Activated CD4-positive, alpha-beta T cell treated with anti-CD3 and anti-CD28 coated beads, Interleukin-2, Interleukin-6, amounts not matched to agents 100 ng/mL and 50 ng/mL, durations not matched to agents 16 hours and 8 hours (primary cell): ENCODE results near the gene ARHGAP4.

ENCODE experiments used
- DNase-seq: peaks from one replicate; pipeline ENCODE4 v3.0.0-alpha.2; 2020

The ARHGAP4 gene

DNA sequence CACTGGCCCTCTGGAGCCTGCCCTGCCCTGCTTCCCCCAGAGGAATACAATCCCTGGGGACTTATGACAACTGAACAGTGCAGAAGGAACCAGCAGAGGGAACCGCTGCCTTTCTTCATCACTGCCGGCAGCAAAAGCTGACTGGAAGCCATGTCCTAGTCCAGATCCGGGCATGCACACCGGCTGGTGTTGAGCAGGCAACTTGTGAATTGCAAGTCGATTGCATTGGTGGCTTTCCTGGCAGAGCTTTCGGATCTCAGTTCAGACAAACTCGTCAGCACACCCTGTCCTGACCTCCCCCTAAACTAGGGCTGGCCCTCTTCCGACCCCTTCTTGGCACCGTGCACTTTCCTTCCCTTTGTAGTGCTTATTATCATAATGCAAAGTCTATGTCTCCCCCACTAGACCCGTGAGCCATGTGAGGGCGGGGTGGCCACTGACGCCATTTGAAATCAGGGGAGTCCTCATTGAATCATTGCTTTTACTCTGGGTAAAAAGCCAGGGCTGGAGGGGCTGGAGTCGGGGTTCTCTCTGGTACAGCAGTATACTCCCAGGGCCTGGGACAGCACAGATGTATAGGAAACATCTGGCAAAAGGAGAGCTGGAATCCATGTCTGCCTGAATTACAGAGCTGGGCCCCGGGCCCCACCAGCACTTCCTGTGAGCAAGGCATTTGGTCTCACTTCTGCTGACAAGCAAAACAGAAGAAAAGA is 1.8 kb downstream of the ARHGAP4 start:
- DNase-seq: peak; percentile 41

DNA sequence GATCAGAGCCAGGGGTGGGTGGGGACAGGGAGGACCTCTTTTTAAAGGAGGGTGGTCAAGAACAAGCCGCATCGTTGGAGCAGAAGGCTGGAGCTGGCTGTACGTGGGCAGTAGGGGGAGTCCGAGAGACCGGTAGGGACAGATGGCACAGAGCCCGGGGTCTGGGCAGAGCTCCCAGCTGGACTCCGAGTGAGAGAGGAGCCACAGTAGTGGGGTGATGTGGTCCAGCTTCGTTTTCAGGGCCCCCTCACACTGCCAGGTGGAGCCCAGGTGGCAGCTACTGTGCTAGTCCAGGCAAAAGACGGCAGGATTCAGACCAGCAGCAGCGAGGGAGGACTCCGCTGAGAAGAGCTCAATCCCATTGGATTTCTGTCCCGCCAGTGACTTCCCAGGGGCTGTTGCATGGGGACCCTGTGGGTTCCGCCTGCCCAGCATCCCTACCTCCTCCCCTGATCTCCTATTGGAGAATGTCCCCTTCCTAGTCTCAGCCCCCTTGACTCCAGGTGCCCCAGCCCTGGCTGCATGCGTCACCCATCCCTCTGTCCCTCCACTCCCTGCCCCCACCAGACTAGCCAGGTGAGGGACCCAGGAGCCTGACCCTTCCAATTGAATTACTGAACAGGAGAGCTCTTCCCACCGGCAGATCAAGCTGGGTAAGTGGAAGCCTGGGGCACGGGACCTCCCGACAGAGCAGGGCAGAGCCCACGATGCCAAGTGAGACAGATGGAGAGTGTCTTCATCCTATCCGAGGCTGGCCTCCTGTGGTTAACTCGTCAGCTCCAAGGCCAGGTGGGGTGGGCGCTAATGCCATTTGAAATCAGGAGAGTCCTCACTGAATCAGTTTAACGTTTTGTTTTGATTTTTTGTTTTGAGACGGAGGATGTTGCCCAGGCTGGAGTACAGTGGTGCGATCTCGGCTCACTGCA is 2.9 kb downstream of the ARHGAP4 start:
- peak; percentile 45 for DNase-seq

DNA sequence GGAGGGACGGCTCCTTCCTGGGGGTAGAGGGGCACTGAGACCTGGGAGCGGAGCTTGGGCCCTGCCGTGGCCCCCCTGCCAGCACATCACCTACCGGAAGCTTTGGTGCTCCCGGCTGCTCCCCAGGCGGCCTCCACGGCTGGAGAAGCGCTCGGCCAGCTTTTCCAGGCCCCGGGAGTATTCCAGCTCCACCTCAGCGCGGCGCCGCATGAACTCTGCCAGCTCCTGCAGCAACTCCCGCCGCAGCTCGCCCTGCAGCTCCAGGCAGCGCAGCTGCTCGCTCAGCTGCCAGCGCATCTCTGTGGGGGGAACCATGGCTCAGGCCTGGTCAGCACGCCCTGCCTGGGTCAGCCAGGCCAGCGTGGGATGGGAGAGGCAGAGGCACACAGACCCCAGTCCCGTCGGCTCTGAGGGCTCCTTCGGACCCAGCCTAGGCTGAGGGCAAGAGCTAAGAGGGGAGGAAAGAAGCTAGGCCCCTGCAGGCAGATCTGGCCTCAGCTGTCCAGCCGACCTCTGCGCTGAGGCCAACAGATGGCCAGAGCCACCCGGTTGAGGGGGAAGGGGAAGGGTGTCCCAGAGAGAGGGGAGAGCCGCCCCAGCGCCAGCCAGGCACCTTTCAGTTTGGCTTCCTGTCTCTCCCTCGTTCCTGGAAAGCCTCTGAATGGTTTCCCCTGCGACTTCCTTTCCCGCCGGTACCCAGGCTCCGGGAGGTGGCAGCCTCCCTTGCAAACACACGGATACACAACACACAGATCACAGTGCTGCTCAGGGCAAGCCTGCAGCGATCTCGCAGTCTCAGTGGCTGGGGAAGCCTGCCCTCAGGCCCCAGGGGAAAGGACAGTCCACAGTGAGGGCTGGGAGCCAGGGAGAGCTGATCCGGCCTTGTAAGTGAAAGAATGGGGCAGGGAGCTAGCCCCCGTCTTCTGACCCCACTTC is 4.3 kb downstream of the ARHGAP4 start:
- DNase-seq: peak; percentile 49

DNA sequence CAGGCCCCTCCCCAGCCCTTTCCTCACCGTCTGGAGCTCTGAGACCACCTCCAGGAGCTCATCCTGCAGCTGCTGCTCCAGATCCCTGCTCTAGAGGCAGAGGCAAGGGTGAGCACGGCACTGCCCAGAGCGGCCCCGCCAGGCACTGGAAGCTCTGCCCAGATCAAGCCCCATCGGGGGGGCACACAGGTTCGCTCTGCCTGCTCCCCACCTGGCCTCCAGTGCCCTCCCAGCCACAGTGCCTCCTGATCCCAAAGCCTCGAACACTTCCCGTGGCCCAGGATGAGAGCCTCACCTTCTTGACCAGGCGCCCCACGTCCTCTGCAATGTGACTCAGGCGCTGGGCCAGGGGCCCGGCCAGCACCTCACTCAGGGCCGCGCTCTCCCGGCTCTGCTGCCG is 5.0 kb downstream of the ARHGAP4 start:
- no peak for DNase-seq

DNA sequence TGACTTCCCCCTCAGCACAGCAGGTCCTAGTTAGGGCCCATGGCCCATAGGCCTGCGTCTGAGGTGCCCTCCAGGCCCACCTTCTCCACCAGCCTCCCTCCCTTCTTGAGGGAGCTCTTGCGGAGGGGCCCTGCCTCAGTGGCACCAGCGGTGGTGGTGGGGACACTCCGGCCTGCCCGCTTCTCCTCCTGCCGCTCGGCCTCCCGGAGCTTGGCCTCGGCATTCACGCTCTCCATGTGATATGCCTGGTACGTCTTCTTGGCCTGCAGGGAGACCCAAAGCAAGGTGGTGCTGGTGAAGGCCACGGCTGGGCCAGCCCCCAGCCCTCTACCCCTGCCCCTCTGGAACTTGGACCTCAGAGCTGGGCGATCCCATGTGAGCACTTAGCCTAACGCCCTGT is 5.5 kb downstream of the ARHGAP4 start:
- DNase-seq: no peak

DNA sequence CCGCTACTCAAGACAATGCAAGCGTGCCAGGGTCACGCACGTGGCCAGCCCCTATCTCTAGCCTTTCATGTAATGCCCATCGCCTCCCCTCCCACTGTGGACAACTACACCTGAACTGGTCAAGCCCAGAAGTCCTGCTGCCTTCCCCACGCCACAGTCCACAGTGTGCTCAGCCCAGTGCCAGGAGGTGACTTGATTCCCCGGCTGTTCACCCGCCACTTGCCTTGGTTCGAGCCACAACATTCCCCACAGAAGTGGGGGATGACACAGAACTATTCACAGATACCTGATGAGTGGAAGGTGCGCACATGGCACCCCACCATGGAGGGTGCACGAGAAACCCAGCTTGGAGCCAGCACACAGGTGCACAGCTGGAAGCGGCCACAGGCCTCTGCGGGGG is 6.8 kb downstream of the ARHGAP4 start:
- DNase-seq: no peak

DNA sequence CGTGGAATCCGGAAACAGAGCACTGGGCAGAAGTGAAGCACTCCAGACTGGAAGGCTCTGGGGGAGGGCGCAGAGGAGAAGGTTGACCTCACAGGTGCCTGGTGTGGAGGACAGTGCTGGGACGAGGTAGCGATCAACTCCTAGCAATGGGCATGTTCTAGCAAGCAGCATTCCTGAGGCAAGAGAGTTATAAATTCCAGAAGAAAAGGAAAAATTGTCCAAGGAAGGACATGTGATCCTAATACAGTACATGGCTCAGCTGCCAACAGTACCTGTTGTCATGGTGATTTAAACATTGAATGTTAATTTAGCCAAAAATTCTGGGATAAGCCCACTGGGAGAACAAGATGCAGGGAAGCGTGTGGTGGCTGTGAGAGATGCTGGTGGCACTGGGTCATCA is 8.2 kb downstream of the ARHGAP4 start:
- no peak for DNase-seq

DNA sequence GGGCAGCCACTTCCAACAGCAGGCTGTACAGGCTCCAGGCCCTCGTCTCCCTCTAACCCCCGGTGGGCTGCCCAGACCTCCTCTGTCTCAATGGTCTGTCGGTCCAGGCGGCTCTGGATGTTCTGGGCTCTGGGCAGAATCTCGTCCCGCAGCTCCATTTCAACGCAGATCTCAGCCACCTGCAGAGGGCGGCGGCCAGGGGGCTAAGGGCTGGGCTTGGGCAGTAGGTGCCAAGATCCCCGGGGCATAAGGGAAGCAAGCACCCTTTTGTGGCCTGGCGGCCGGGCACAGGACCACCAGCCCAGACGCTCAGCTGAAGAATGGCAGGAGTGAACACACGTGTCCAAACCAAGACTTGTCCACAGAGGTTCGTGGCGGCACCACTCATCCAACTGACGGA is 12.4 kb downstream of the ARHGAP4 start:
- no peak for DNase-seq

DNA sequence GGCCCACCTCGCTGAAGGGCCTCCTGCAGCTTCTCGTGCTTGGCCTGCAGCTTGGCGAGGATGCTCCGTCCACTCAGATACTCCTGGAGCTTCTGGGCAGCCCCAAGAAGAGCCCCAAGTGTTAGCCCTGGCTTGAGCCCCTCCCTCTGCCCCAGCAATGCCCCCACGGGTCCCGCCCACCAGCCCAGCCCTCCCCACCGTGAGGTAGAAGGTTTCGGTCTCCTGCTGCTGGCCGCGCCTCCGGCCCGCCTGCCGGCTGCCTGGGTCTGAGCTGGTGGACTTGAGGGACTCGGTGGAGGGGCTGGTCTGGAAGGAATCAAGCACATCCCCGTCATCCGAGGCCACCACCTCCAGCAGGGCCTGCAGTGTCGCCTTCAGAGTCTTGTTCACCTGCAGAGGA is 12.9 kb downstream of the ARHGAP4 start:
- no peak for DNase-seq

DNA sequence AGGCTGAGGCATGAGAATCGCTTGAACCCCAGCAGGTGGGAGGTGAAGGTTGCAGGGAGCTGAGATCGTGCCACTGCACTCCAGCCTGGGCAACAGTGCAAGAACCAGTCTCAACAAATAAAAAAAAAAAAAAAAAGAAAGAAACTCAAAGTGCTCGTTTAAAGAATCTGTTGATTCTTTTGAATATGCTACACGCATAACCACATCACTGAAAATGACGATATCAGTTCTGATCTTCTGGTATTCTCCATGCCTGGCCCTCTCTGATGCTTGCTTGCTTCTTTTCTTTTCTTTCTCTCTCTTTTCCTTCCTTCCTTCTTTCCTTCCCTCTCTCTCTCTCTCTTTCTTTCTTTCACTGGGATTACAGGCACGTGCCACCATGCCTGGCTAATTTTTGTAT is 14.3 kb downstream of the ARHGAP4 start:
- no peak for DNase-seq

DNA sequence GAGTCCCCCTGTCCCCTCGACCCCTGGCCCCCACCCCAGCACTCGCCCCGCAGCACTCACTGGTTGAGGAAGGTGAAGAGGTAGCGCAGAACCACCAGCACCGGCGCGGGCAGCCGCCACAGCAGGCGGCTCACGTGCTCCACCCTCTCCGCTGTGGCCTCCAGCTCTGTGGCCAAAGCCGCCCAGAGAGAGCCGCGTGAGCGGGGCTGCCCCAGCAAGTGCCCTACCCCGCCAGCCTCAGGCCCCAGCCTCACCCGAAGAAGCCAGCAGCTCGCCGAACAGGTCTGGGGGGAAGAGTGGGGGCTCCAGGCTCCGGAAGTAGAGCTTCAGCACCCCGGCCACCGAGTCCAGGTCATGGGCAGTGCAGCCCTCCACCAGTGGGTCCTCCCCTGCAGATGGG is 15.6 kb downstream of the ARHGAP4 start:
- DNase-seq: no peak

DNA sequence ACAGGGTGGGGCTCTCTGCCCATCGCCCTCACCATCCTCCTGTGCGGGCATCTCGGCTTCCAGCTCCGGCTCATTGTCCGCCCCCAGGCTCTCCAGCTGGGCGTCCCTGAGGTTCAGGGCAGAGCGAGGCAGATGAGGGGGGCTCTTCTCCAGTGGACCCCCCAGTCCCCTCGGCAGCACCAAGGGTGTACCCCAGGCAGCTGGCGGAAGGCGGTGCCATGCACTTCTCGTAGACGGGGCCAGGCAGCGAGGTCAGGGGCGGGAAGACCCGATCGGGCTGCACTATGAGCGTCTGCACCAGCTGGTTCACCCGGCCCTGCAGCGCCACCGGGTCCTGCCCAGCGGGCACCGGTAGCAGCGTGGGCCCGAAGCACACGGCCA is 16.1 kb downstream of the ARHGAP4 start:
- no peak for DNase-seq

DNA sequence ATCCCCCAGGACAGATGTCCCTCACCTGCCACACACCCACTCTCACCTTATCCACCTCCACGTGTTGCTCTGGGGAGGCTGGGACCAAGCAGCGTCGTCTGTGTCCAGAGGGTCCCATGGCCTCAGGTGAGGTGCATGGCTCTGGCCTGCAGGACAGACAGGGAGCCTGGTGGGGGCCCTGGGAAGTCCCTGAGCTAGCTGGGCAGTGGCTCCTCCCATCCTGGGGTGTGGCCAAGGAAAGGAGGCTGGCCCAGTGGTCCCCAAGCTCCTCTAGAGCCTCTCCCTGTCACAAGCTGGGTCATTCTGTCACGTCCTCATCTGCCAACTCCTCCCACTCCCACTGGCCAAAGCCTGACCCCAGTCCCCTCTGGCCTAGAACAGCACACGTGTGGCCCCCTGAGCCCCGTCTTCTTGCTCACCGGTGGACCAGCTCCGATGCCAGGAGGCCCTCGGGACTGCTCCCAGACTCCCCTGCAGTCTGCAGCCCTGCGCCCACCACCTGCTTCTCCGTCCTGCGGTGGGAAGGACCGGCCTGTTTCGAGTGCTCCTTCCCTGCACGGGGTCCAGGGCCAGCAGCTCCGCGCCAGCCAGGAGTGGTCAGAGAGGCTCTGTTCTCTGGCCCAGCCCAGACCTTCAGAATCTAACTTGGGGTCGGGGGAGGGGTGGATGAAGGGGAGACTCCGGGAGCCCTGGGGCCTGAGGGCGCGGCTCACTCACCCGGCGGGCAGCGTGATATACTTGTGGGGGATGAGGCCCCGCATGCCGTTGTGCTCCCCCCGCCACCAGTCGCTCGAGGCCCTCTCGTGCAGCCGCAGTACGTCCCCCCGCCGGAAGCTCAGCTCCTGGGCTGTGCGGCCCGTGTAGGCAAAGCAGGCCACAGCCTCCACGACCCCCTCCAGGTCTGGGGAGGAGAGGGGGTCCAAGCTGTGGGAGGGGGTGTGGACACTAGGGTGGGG is 16.8 kb downstream of the ARHGAP4 start:
- no peak for DNase-seq

DNA sequence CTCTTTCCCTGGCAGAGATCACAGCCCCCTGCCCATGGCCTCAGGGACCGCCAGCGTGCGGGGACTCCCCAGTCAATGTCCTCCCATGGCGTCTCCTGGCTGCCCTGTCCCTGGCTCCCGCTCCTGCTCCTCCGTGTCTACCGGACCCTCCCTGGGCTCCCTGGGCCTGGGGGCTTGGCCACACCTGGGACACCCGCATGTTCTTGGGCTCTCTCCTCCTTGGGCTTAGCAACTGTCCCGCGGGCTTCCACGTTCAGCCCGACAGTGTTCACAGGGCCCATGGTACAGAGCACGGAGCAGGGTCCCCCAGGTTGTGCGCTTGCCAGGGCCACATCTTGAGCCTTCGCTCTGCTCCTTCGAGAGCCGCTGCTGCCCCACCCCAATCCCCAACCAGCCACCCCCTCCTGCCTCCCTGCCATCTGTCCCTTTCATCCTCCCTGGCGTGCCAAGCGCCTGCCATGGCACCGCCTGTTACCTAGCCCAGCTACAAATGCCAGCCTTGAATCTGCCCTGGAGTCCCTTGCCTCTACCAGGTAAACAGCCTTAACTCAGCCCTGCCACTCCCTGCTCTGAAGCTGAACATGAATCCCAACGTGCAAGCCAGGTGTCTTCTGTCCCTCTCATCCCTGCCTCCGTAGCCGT is 17.7 kb downstream of the ARHGAP4 start:
- DNase-seq: no peak

DNA sequence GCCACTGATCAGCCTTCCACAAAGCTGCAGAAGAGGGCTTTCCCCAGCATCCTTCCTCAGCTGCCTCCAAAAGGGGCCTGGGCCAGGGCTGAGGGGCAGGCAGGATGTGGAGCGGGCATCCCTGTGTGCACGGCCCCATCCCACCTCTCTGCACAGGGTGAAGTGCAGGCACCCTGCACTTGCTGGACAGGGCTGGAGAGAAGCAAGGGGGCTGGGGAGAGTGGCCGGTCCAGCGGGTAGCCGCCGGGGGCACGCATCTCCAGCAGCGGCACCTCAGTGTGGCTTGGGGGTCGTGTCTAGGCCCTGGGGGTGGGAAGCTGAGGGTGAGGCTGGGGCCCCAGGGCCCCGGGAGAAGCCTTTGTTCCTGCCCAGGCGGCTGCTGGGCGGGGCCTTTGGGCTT is 18.6 kb downstream of the ARHGAP4 start:
- no peak for DNase-seq

DNA sequence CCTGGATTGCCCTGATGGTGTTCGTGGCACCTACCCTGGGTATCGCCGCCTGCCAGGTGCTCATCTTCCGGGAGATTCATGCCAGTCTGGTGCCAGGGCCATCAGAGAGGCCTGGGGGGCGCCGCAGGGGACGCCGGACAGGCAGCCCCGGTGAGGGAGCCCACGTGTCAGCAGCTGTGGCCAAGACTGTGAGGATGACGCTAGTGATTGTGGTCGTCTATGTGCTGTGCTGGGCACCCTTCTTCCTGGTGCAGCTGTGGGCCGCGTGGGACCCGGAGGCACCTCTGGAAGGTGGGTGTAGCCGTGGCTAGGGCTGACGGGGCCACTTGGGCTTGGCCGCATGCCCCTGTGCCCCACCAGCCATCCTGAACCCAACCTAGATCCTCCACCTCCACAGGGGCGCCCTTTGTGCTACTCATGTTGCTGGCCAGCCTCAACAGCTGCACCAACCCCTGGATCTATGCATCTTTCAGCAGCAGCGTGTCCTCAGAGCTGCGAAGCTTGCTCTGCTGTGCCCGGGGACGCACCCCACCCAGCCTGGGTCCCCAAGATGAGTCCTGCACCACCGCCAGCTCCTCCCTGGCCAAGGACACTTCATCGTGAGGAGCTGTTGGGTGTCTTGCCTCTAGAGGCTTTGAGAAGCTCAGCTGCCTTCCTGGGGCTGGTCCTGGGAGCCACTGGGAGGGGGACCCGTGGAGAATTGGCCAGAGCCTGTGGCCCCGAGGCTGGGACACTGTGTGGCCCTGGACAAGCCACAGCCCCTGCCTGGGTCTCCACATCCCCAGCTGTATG is 19.7 kb downstream of the ARHGAP4 start:
- no peak for DNase-seq

DNA sequence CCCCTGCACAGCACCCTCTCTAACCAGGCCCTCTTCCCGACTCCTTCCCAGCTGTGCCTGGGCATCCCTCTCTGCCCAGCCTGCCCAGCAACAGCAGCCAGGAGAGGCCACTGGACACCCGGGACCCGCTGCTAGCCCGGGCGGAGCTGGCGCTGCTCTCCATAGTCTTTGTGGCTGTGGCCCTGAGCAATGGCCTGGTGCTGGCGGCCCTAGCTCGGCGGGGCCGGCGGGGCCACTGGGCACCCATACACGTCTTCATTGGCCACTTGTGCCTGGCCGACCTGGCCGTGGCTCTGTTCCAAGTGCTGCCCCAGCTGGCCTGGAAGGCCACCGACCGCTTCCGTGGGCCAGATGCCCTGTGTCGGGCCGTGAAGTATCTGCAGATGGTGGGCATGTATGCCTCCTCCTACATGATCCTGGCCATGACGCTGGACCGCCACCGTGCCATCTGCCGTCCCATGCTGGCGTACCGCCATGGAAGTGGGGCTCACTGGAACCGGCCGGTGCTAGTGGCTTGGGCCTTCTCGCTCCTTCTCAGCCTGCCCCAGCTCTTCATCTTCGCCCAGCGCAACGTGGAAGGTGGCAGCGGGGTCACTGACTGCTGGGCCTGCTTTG is 20.5 kb downstream of the ARHGAP4 start:
- DNase-seq: no peak

DNA sequence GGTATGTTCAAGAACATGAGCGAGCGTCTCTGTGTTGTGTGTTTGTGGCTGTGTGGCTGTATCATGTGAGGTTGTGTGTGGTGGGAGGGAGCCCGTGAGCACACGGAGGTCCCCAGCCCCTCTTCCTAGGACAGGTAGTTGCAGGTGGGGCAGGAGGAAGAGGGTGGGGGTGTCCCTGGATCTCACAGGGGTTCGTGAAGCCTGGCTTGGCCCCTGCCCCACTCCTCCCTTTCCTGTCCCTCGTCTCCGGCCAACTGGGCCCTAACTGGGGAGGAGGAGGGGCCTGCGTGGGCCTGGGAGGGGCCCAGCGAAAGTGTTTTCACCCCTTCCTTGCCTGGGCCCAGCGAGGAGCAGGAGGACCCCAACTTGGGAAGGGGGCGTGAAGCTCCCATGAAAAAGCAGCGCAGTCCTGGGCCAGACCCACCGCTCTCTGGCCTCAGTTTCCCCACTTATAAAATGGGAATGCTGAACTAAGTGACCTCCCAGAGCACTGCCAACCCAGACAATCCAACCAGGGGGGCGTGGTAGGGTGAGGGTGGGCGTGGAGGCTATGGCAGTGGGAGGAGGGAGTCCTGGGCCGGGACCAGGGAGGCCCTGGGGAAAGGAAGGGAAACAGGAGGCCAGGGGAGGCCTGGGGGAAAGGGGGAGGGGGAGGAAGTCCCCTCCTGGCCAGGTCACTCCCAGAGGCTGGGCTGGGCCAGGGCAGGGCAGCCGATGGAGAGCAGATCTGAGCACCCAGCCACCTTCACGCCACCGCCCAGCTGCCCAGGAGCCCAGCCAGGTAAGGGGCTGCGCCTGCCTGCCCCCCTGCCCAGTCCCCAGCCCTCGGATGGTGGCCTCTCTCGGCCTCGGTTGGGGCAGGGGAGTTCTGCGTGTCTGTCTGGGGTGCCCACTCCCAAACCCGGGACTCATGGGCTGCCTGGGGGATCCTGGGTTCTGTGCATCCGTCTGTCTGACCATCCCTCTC is 21.8 kb downstream of the ARHGAP4 start, which contains the start of gene AVPR2:
Gene AVPR2, plus strand, starts transcription at position 683 of the 967 bp plus-strand sequence. CDS start 473 bp downstream, outside the sequence.
- no peak for DNase-seq
